Stimulated activated CD4-positive, alpha-beta T cell treated with anti-CD3 and anti-CD28 coated beads, Interleukin-1b, Interleukin-23, amount 100 ng/mL, for 4 hours (primary cell): ENCODE results near the gene TMEM108.

Experiments
- DNase-seq, 2 donors: peaks; one replicate each; pipeline ENCODE4 v3.0.0-alpha.2; 2020; ENCODE audit warnings: low read depth in 2 of 2

The TMEM108 gene

GRCh38 chr3:133419151-133419909, 381.1 kb downstream of the TMEM108 start:
- DNase-seq = no peak

- no peak for DNase-seq
Measured at GRCh38 chr3:133424937-133425869, 387.0 kb downstream of the TMEM108 start.

GRCh38 chr3:133425898-133426297, 387.7 kb downstream of the TMEM108 start:
- DNase-seq = no peak

GRCh38 chr3:133426721-133427120, 388.5 kb downstream of the TMEM108 start:
- no peak for DNase-seq

GRCh38 chr3:133428552-133428951, 390.4 kb downstream of the TMEM108 start:
- no peak for DNase-seq

GRCh38 chr3:133429063-133429462, 390.9 kb downstream of the TMEM108 start:
- DNase-seq = no peak

DNA sequence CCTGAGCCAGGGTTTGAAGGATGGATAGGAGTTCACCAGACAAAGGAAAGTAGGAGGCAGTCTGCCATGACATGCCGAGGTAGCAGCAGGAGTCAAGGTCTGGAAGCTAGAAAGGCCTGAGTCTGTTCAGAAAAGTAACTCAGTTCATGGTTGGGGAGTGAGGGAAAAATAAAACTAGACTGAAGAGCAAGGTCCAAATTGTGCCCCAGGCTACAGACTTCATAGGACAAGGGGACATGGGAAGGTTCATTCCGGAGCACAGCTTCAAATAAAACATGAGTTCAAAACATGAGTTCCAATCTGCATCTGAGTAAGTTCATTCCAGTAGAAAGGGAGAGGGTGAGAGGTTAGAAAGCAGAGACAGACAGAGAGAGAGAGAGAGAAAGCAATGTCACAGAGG, 401.4 kb downstream of the TMEM108 start:
- no peak for DNase-seq

GRCh38 chr3:133440652-133441051, 402.5 kb downstream of the TMEM108 start:
- DNase-seq = no peak

DNA sequence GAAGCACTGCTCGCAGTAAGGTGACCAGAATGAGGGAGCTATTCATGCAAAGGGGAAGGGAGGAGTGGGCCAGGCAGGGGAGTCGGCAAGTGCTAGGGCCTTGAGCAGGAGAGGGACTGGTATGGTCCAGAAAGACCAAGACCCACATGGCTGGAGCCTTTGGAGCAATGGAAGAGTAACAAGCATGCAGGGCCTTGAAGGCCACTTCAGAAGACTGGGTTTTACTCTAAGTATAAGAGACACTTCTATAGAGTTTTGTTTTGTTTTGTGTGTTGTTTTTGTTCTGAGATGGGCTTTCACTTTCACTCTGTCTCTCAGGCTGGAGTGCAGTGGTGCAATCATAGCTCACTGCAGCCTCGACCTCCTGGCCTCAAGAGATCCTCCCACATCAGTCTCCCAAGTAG, 403.7 kb downstream of the TMEM108 start:
- DNase-seq = no peak

DNA sequence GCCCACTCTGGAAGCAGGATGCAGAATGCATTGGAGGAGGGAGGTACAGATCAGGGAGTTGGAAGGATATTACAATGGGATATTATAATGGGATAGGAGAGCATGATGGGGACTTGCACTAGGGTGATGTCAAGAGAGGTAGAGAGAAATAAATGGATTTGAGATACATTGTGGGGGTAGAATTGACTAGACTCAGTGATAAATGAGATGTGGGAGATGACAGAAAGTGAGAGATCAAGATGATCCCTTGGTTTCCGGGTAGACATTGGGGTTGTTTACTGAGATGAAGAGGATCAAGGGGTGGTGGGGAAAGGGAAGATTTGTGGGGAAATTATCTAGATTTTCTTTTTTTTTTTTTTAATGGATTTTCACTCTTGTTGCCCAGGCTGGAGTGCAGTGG, 404.3 kb downstream of the TMEM108 start:
- DNase-seq = no peak

DNA sequence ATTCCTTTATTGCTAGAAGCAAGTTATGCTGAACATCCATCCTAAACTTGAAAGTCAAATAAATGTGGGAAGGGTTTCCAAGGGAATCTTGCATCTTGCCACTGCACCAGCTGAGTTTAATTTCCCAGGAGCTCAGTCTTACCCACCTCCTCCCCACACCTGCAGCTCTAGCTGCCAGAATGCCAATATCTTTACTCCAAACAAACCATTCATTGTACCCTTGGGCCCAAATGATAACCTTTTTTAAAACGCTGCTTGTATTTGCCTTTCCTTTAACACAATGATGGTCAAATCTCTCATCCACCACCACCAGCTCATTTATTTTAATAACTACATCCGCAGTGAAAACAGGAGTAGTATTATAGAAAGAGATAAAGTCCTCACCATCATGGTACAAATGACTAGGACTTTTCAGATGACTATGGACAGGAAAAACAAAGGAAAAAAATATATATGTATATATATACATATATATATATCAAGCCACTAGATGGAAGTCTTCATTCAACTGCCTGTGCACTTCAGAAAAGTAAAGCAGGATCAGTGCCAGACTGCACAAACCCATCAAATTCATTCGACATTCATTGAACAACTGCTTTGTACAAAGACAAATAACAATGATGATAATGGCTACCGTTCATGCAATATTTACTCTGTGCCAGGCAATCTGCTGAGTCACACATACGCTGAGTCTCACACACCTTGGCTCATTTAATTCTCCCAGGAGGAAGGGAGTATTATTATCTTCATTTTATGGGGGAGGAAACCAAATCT, 405.6 kb downstream of the TMEM108 start:
- no peak for DNase-seq

- DNase-seq = no peak
Measured at GRCh38 chr3:133444423-133444774, 406.2 kb downstream of the TMEM108 start.

DNA sequence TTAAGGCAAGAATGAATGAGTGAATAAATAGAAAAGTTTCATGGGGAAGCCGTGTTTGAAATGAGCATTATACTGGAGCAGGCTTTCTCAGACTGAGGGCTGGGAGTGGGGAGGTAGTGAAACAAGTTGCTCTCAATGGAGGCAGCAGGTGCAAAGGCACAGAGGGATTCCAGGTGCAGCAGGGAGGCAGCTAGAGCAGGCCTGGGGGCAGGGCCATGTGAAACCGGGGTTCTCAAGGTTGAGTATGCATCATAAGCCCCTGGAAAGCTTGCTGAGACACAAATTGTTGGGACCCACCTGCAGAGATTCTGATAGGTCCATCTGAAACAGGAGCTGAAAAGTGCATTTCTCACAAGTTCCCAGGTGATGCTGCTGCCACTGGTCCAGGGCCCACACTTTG, 406.9 kb downstream of the TMEM108 start:
- DNase-seq = no peak
